Kidney epithelial cell (primary cell): ENCODE measurements around the gene CDH2. TPM values are rescaled to one million over a fixed set of nuclear protein-coding genes. Genes with fewer than 3 reads are reported as not detected.

Experiments
- DNase-seq: peaks from one replicate; pipeline ENCODE4 v3.0.0-alpha.2; 2010; ENCODE audit warnings: low read depth
- H3K27me3 ChIP-seq: 2 replicates; pipeline ENCODE4 v1.6.0; 2011; ENCODE audit warnings: low read length; ENCODE audit not compliant: control insufficient read depth, insufficient read depth
- H3K36me3 ChIP-seq: 2 replicates; pipeline ENCODE4 v1.5.1; 2011; ENCODE audit warnings: low read length; ENCODE audit not compliant: control insufficient read depth, insufficient read depth
- H3K4me3 ChIP-seq: 2 replicates; pipeline ENCODE4 v1.5.1; 2011; ENCODE audit warnings: low read depth, mild to moderate bottlenecking, control low read depth, low read length
- total RNA-seq: library from RNA; depleted of rRNA; stranded (reverse); fragments of >200 nt; gene quantifications from 2 replicates; pipeline ENCODE4 v1.2.3, GENCODE V29; 2015
- TF ChIP-seq, protein P1 (sequence below): IDR thresholded peaks from 2 replicates; pipeline ENCODE4 v1.5.1; 2011; ENCODE audit warnings: mild to moderate bottlenecking, moderate library complexity, low read length, control low read depth, inconsistent platforms; ENCODE audit not compliant: insufficient read depth, poor library complexity, severe bottlenecking

Gene CDH2
- total RNA-seq, 1 donor from 2014 or later, result 190 TPM

DNA sequence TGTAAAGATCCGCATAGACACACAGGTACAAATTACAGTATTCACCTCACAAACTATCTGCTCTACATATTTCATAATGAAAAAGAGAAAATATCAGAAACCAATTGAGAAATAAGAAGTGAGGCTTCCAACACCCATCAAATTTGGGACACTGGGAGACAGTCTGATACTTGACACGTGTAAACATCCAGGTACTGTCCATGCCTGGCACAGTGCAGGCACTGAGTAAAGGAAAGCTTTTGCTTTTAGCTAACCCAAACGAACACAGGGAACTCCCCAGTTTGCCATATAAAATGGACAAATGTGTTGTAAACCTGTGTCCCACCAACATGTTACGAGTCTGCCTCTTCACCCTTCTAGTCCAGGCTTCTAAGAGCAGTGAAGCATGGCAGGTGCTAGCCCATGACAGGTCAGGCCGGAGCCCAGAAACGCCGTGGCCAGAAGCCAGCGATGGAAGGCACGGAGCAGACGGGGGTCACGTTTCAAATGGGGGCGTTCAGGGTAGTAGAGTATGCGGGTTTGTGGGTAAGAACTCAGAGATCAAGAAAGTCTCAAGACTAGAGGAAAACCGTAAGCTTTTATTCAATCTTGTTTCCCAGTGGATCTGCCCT is 27.0 kb downstream of the CDH2 start:
- no peaks in the 10 kb centered on the region for H3K27me3 ChIP-seq
- no peaks in the 10 kb centered on the region for H3K36me3 ChIP-seq
- DNase-seq, result no peak
- H3K4me3 ChIP-seq, result no peak overlapping the region
- TF ChIP-seq, protein P1, sequence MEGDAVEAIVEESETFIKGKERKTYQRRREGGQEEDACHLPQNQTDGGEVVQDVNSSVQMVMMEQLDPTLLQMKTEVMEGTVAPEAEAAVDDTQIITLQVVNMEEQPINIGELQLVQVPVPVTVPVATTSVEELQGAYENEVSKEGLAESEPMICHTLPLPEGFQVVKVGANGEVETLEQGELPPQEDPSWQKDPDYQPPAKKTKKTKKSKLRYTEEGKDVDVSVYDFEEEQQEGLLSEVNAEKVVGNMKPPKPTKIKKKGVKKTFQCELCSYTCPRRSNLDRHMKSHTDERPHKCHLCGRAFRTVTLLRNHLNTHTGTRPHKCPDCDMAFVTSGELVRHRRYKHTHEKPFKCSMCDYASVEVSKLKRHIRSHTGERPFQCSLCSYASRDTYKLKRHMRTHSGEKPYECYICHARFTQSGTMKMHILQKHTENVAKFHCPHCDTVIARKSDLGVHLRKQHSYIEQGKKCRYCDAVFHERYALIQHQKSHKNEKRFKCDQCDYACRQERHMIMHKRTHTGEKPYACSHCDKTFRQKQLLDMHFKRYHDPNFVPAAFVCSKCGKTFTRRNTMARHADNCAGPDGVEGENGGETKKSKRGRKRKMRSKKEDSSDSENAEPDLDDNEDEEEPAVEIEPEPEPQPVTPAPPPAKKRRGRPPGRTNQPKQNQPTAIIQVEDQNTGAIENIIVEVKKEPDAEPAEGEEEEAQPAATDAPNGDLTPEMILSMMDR, result no peak

DNA sequence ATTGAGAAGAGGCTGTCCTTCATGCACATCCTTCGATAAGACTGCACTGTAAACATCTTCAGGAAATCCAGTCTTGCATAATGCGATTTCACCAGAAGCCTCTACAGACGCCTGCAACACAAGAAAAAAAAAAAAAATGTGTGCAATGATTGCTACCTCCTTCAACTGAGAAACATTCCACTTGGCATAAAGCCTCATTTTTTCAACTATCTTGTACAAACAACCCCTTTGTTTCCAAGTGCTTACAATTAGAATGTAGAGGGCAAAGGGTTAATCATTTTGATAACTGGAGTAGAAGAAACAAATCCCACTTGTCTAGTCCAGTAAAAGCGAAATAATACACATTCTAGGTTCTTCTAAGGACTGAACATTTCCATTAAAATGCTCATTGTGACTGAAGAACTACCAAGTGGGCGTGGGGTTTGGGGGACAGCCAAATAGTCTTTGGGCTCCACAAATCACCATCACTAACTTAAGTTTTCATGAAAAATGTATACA is 29.2 kb downstream of the CDH2 start:
- TF ChIP-seq, protein P1, result no peak
- Histone ChIP-seq H3K36me3 (no peaks in the 10 kb centered on the region), H3K4me3 (no peak overlapping the region), H3K27me3 (no peaks in the 10 kb centered on the region)
- DNase-seq, result no peak

DNA sequence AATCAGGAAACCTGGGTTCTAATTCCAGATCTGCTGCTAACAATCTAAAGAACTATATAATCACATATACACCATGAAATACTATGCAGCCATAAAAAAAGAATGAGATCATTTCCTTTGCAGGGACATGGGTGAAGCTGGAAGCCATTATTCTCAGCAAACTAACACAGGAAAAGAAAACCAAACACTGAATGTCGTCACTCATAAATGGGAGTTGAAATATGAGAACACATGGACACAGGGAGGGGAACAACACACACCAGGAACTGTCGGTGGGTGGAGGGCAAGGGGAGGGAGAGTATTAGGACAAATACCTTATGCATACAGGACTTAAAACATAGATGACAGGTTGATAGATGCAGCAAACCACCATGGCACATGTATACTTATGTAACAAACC is 33.2 kb downstream of the CDH2 start:
- Histone ChIP-seq H3K27me3 (no peaks in the 10 kb centered on the region), H3K36me3 (no peaks in the 10 kb centered on the region), H3K4me3 (no peak overlapping the region)
- no peak for DNase-seq
- TF ChIP-seq, protein P1, result no peak

DNA sequence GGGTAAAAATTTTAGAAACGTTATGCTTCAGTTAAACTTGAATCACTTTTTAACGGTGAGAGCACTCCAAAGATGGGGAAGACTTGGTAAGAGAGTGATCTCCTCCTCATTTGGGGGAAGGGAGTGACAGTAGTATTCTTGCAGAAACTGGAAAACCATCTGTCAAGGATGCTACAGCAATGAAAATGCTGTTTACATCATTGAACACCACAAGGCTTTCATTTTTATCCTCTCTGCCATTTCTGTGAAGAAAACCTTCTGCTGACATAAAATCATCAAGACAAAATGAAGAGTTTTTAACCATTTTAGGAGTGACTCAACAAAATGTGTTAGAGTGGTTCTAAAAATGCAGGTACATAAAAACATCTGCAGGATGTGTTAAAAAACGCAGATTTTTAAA is 38.1 kb downstream of the CDH2 start:
- DNase-seq, result no peak
- no peaks in the 10 kb centered on the region for H3K27me3 ChIP-seq
- no peaks in the 10 kb centered on the region for H3K36me3 ChIP-seq
- TF ChIP-seq, protein P1, result no peak
- no peak overlapping the region for H3K4me3 ChIP-seq

DNA sequence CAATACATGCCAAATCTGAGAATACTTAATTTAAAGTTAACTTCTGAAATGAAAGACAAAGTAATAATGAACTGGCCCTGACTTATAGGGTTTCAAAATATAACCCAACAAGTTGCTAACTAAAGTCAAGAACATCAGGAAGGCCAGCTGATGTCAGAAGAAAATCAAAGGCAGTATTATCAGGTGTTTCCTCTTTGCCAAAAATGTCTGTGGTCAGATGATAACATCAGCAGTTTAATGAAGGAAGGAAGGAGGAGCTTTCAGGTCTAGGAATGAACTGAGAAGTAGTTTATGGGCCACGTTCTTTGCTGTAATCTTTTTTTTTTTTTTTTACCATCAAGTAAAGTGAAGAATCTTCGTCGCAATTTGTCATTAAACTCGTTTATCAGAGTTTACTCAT is 40.9 kb downstream of the CDH2 start:
- DNase-seq, result no peak
- Histone ChIP-seq H3K27me3 (no peaks in the 10 kb centered on the region), H3K4me3 (no peak overlapping the region), H3K36me3 (no peaks in the 10 kb centered on the region)
- TF ChIP-seq, protein P1, result no peak

DNA sequence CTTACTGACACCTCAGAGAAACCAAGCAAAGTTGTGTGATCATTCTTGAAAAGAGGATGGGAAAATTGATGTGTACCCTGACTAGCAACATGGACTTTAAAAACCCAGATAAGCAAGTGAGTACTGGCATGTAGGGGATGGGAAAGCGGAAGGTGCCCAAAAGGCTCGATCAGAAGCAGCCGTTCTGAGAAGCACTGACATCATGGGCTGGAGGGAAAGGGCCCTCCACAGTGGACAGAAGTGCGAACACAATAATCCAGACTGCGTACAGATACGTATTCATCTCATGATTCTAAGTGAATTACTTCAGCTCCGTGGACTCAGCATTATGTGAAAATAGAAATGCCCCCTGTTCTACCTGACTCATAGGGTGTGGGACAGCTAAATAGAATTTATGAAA is 42.2 kb downstream of the CDH2 start:
- no peak overlapping the region for H3K4me3 ChIP-seq
- H3K36me3 ChIP-seq, result no peaks in the 10 kb centered on the region
- H3K27me3 ChIP-seq, result no peaks in the 10 kb centered on the region
- DNase-seq, result no peak
- TF ChIP-seq, protein P1, result no peak
